ENCODE measurements around the gene PHF13.
A peak's percentile ranks its signal among the peaks of the same experiment; 100 is the strongest.

Gene PHF13

GRCh38 chr1:6574818-6575217, 38.7 kb upstream of the PHF13 start:
- TF ChIP-seq, protein P1, sequence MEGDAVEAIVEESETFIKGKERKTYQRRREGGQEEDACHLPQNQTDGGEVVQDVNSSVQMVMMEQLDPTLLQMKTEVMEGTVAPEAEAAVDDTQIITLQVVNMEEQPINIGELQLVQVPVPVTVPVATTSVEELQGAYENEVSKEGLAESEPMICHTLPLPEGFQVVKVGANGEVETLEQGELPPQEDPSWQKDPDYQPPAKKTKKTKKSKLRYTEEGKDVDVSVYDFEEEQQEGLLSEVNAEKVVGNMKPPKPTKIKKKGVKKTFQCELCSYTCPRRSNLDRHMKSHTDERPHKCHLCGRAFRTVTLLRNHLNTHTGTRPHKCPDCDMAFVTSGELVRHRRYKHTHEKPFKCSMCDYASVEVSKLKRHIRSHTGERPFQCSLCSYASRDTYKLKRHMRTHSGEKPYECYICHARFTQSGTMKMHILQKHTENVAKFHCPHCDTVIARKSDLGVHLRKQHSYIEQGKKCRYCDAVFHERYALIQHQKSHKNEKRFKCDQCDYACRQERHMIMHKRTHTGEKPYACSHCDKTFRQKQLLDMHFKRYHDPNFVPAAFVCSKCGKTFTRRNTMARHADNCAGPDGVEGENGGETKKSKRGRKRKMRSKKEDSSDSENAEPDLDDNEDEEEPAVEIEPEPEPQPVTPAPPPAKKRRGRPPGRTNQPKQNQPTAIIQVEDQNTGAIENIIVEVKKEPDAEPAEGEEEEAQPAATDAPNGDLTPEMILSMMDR (conservative IDR thresholded peaks at IDR 0.05; ENCODE audit: control insufficient read depth, insufficient read depth, low read depth, low read length), result no peak

DNA sequence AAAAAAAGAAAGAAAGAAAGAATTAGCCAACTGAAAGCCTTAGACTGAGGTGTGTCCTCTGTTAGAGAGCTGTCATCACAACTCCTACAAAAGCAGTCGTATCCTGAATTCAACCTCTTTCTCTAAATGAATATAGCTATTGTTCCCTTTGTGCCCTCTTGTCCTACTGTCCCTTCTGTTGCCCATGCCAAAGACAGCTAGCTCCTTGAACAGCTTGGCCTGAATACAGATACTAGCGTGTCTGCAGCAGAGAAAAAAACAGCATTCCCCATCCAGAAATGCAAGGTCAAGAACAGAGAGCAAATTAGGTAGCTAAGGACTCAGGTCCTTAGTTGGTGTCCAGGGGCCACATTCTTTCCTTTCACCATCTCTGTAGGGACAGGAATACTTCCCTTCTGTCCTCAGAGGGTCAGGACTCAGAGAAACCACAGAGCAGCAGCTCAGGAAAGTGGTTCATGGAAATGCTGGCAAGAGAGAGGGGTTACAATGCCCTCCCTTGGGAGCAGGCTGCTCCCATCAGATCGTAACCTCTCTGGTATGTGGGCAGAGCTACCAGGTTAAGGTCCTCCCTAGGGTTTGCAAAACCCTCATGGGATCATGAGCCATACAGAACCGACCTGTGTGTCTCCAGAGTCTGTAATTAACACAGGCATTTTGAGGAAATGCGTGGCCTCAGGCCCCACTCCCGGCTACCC, 35.6 kb upstream of the PHF13 start:
- TF ChIP-seq, protein P1 (conservative IDR thresholded peaks at IDR 0.05; ENCODE audit: control insufficient read depth, insufficient read depth, low read depth, low read length), result no peak
- H3K4me3 ChIP-seq (ENCODE audit: control insufficient read depth, low read depth, low read length), result no peak overlapping the region
- no peak for DNase-seq (ENCODE audit: low read depth)

More at GRCh38 chr1:6574818-6575217, 38.7 kb upstream of the PHF13 start:
- no peak overlapping the region for H3K4me3 ChIP-seq (ENCODE audit: control insufficient read depth, low read depth, low read length)
- DNase-seq (ENCODE audit: low read depth), result no peak

GRCh38 chr1:6578624-6579373, 34.7 kb upstream of the PHF13 start:
- TF ChIP-seq, protein P1 (conservative IDR thresholded peaks at IDR 0.05; ENCODE audit: control insufficient read depth, insufficient read depth, low read depth, low read length), result no peak
- H3K4me3 ChIP-seq (ENCODE audit: control insufficient read depth, low read depth, low read length), result no peak overlapping the region
- DNase-seq (ENCODE audit: low read depth), result no peak

DNA sequence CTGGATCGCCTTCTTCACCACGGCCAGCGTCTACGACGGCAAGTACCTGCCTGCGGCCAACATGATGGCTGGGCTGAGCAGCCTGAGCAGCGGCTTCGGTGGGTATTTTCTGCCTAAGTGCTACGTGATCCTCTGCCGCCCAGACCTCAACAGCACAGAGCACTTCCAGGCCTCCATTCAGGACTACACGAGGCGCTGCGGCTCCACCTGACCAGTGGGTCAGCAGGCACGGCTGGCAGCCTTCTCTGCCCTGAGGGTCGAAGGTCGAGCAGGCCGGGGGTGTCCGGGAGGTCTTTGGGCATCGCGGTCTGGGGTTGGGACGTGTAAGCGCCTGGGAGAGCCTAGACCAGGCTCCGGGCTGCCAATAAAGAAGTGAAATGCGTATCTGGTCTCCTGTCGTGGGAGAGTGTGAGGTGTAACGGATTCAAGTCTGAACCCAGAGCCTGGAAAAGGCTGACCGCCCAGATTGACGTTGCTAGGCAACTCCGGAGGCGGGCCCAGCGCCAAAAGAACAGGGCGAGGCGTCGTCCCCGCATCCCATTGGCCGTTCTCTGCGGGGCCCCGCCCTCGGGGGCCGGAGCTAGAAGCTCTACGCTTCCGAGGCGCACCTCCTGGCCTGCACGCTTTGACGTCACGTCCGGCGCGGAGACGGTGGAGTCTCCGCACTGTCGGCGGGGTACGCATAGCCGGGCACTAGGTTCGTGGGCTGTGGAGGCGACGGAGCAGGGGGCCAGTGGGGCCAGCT, 34.0 kb upstream of the PHF13 start, which contains the start of gene ZBTB48:
Gene ZBTB48 (plus strand): TSS at position 621 of the 745 bp plus-strand sequence. CDS start 616 bp downstream, outside the sequence.
- H3K4me3 ChIP-seq (ENCODE audit: control insufficient read depth, low read depth, low read length), result peak within 1 kb of the TSS; percentile 80
- peak; percentile 94 for DNase-seq (ENCODE audit: low read depth)
- TF ChIP-seq, protein P1 (conservative IDR thresholded peaks at IDR 0.05; ENCODE audit: control insufficient read depth, insufficient read depth, low read depth, low read length), result no peak

GRCh38 chr1:6580119-6580592, 33.4 kb upstream of the PHF13 start:
- H3K4me3 ChIP-seq (ENCODE audit: control insufficient read depth, low read depth, low read length), result peak overlapping the region; percentile 80
- TF ChIP-seq, protein P1 (conservative IDR thresholded peaks at IDR 0.05; ENCODE audit: control insufficient read depth, insufficient read depth, low read depth, low read length), result no peak
- DNase-seq (ENCODE audit: low read depth), result no peak

DNA sequence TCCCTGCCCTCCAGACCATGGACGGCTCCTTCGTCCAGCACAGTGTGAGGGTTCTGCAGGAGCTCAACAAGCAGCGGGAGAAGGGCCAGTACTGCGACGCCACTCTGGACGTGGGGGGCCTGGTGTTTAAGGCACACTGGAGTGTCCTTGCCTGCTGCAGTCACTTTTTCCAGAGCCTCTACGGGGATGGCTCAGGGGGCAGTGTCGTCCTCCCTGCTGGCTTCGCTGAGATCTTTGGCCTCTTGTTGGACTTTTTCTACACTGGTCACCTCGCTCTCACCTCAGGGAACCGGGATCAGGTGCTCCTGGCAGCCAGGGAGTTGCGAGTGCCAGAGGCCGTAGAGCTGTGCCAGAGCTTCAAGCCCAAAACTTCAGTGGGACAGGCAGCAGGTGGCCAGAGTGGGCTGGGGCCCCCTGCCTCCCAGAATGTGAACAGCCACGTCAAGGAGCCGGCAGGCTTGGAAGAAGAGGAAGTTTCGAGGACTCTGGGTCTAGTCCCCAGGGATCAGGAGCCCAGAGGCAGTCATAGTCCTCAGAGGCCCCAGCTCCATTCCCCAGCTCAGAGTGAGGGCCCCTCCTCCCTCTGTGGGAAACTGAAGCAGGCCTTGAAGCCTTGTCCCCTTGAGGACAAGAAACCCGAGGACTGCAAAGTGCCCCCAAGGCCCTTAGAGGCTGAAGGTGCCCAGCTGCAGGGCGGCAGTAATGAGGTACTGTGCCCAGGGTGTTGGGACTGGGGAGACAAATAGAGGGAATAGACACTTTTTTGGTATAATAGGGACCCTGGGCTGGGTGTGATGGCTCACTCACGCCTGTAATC, 32.7 kb upstream of the PHF13 start:
- TF ChIP-seq, protein P1 (conservative IDR thresholded peaks at IDR 0.05; ENCODE audit: control insufficient read depth, insufficient read depth, low read depth, low read length), result no peak
- DNase-seq (ENCODE audit: low read depth), result no peak
- peak overlapping the region; percentile 80 for H3K4me3 ChIP-seq (ENCODE audit: control insufficient read depth, low read depth, low read length)
